Esophagus squamous epithelium (tissue), 5 donors: ENCODE measurements around the gene HEY2. TPM values are rescaled to one million over a fixed set of nuclear protein-coding genes. Genes with fewer than 3 reads are reported as not detected.
"Not testable (repeated sequence)": the region's sequence is repeated elsewhere in the genome, so short reads cannot be mapped to it uniquely, and the experiment has no call there.

Experiments used
- DNase-seq: peaks from one replicate; lab custom pipeline; 2025; lab: John Stamatoyannopoulos, UW
- H3K27ac ChIP-seq, 4 donors: fragments of 200-600 bp; sonication (generic); one replicate each; pipeline ENCODE4 v1.5.1; 2016 to 2019; ENCODE audit warnings: mild to moderate bottlenecking in 1 of 4
- H3K27me3 ChIP-seq, 4 donors: fragments of 200-600 bp; sonication (generic); 1 replicate in 3 of 4; 2 replicates in 1 of 4; pipeline versions ENCODE4 v1.5.1 to v1.6.0; 2017 to 2021; ENCODE audit warnings: antibody characterized with exemption in 1 of 4
- H3K36me3 ChIP-seq, 3 donors: fragments of 200-600 bp; sonication (generic); one replicate each; pipeline ENCODE4 v1.5.1; 2016 to 2019
- H3K4me1 ChIP-seq, 3 donors: fragments of 200-600 bp; sonication (generic); one replicate each; pipeline ENCODE4 v1.5.1; 2017 to 2019
- H3K4me3 ChIP-seq, 4 donors: fragments of 200-600 bp; sonication (generic); 1 replicate in 3 of 4; 2 replicates in 1 of 4; pipeline ENCODE4 v1.5.1; 2016 to 2019; ENCODE audit warnings: mild to moderate bottlenecking in 2 of 4, moderate library complexity in 1 of 4
- H3K9me3 ChIP-seq, 3 donors: fragments of 200-600 bp; sonication (generic); one replicate each; pipeline ENCODE4 v1.5.1; 2016 to 2019
- POLR2A ChIP-seq, 4 donors: fragments of 450-650 bp; IDR thresholded peaks; one replicate each; pipeline ENCODE4 v1.6.1; 2017; ENCODE audit warnings: antibody characterized with exemption in 4 of 4, mild to moderate bottlenecking in 4 of 4, moderate library complexity in 3 of 4
- WGBS, 2 donors: methylation state at CpG; one replicate each; pipeline ENCODE4 v1.1.5; 2018; 5-methylcytosine and 5-hydroxymethylcytosine counted together
- intact Hi-C: fragments of 100-400 bp; cut with DNase I; formaldehyde crosslinking; loops from one replicate; pipeline ENCODE4 v1.15.0; 2022
- total RNA-seq, 4 donors: library from RNA; depleted of rRNA; stranded (reverse); fragments of >200 nt; gene quantifications; one replicate each; pipeline ENCODE4 v1.1.0, GENCODE V29; 2016
- TF ChIP-seq, protein P1 (sequence below), 6 experiments: fragments of 450-650 bp in 4 of 6; fragments of 200-600 bp in 2 of 6; sonication (generic) in 2 of 6; IDR thresholded peaks; one replicate each; pipeline ENCODE4 v1.5.1; 2016 to 2019; ENCODE audit warnings: antibody characterized with exemption in 6 of 6, mild to moderate bottlenecking in 4 of 6, moderate library complexity in 4 of 6
- donor health status: DM: yes; HTN: yes; CAD: no.

The HEY2 gene
- total RNA-seq, 4 donors from 2014 or later, result 0.61 to 2.8 (median 1.3) TPM; not detected in 1

DNA sequence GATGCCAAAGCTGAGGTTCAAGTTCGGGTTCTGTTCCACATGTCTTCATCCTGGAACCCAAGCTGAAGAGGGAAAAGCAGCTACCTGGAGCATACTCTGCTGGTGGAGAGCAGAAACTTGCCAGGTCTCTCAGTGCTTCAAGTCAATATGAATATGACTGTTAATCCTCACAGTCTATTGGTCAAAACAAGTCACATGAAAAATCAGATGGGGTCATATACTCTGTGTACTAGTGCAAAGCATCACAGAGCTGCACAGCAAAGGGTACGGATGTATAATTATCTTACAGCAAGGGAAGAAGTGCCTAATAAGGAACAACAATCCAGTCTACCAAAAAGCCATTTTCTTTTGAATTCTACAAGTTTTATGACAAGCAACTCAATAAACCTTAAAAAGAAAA, 53.0 kb downstream of the HEY2 start:
- intact Hi-C loops, result no loop called here
- H3K36me3 ChIP-seq, result peaks cover 0 to 7% (median 0%) of the 10 kb centered on the region in 3 donors
- peak overlapping the region in 1 of 4 donors; percentile 42 for H3K27ac ChIP-seq
- no peaks in the 10 kb centered on the region for H3K9me3 ChIP-seq
- WGBS, 2 donors, result 83 to 92% methylated on average over 2 of the region's 2 CpGs
- no peak overlapping the region for H3K4me3 ChIP-seq
- no peak for DNase-seq
- no peak for TF ChIP-seq POLR2A (IDR thresholded peaks at IDR 0.05)
- TF ChIP-seq, protein P1, sequence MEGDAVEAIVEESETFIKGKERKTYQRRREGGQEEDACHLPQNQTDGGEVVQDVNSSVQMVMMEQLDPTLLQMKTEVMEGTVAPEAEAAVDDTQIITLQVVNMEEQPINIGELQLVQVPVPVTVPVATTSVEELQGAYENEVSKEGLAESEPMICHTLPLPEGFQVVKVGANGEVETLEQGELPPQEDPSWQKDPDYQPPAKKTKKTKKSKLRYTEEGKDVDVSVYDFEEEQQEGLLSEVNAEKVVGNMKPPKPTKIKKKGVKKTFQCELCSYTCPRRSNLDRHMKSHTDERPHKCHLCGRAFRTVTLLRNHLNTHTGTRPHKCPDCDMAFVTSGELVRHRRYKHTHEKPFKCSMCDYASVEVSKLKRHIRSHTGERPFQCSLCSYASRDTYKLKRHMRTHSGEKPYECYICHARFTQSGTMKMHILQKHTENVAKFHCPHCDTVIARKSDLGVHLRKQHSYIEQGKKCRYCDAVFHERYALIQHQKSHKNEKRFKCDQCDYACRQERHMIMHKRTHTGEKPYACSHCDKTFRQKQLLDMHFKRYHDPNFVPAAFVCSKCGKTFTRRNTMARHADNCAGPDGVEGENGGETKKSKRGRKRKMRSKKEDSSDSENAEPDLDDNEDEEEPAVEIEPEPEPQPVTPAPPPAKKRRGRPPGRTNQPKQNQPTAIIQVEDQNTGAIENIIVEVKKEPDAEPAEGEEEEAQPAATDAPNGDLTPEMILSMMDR (IDR thresholded peaks at IDR 0.05), result no peak
- peaks cover 0 to 51% (median 14%) of the 10 kb centered on the region in 3 donors for H3K4me1 ChIP-seq
- H3K27me3 ChIP-seq, result no peaks in the 10 kb centered on the region

- WGBS, 2 donors, result 41 to 45% methylated on average over 4 of the region's 4 CpGs
- H3K9me3 ChIP-seq, result no peaks in the 10 kb centered on the region
- peaks cover 0 to 7% (median 0%) of the 10 kb centered on the region in 3 donors for H3K36me3 ChIP-seq
- DNase-seq, result no peak
- H3K4me1 ChIP-seq, result peaks cover 0 to 48% (median 10%) of the 10 kb centered on the region in 3 donors
- no peak for TF ChIP-seq POLR2A (IDR thresholded peaks at IDR 0.05)
- TF ChIP-seq, protein P1 (IDR thresholded peaks at IDR 0.05), result no peak
- H3K4me3 ChIP-seq, result no peak overlapping the region
- H3K27ac ChIP-seq, result peak overlapping the region in 2 of 4 donors; percentile 42 to 67
- intact Hi-C loops, result no loop called here
- H3K27me3 ChIP-seq, result no peaks in the 10 kb centered on the region
These were observed 53.5 kb downstream of the HEY2 start for GRCh38 chr6:125802943-125803377.

- no peak for TF ChIP-seq POLR2A (IDR thresholded peaks at IDR 0.05)
- TF ChIP-seq, protein P1 (IDR thresholded peaks at IDR 0.05), result no peak
- H3K27me3 ChIP-seq, result no peaks in the 10 kb centered on the region
- H3K27ac ChIP-seq, result no peak overlapping the region
- DNase-seq, result no peak
- peaks cover 0 to 7% (median 0%) of the 10 kb centered on the region in 3 donors for H3K36me3 ChIP-seq
- peaks cover 0 to 38% (median 5%) of the 10 kb centered on the region in 3 donors for H3K4me1 ChIP-seq
- intact Hi-C loops, result no loop called here
- no peak overlapping the region for H3K4me3 ChIP-seq
- no peaks in the 10 kb centered on the region for H3K9me3 ChIP-seq
These were observed 54.8 kb downstream of the HEY2 start for GRCh38 chr6:125804264-125804663.

DNA sequence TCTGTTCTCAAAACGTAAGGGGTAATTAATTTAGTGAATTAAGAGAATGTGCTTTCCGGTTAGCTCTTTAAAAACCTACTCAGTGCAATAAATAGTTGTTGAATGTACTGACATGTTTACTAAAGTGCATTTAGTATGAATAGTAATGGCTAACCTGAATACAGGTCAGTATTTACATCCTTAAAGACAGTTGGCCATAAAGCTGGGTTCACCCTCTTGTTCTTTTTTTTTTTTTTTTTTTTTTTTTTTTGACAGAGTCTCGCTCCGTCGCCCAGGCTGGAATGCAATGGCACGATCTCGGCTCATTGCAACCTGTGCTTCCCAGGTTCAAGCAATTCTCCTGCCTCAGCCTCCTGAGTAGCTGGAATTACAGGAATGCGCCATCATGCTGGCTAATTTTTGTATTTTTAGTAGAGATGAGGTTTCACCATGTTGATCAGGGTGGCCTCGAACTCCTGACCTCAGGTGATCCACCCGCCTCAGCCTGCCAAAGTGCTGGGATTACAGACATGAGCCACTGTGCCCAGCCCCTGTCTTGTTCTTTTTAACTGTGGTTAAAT, 55.5 kb downstream of the HEY2 start:
- H3K27ac ChIP-seq, H3K27me3 ChIP-seq, H3K36me3 ChIP-seq, intact Hi-C loops, H3K4me3 ChIP-seq, H3K9me3 ChIP-seq, DNase-seq: not testable (repeated sequence)
- 89 to 98% methylated on average over 8 to 10 of the region's 10 CpGs for WGBS, 2 donors
- peaks cover 0 to 35% (median 5%) of the 10 kb centered on the region in 3 donors for H3K4me1 ChIP-seq

GRCh38 chr6:125806813-125807212, 57.4 kb downstream of the HEY2 start:
- Histone ChIP-seq H3K4me3 (no peak overlapping the region), H3K9me3 (no peaks in the 10 kb centered on the region), H3K36me3 (peaks cover 0 to 6% (median 0%) of the 10 kb centered on the region in 3 donors), H3K4me1 (peaks cover 0 to 44% (median 11%) of the 10 kb centered on the region in 3 donors), H3K27me3 (no peaks in the 10 kb centered on the region), H3K27ac (no peak overlapping the region)
- intact Hi-C loops, result no loop called here
- TF ChIP-seq POLR2A (IDR thresholded peaks at IDR 0.05), result no peak
- TF ChIP-seq, protein P1 (IDR thresholded peaks at IDR 0.05), result no peak
- WGBS, 2 donors, result 76 to 77% methylated on average over 4 of the region's 4 CpGs
- DNase-seq, result no peak
